HS-5 (cell line): ENCODE data around the gene PIGT.

Source experiments
- DNase-seq: peaks from one replicate; pipeline ENCODE4 v3.0.0-alpha.2; 2012; ENCODE audit warnings: low read depth

PIGT gene

GRCh38 chr20:45415822-45416637 lies at the start of gene PIGT:
PIGT (plus strand) TSS chr20:45416141; CDS start chr20:45416157, 16 bp downstream.
- peak; percentile 67 for DNase-seq

GRCh38 chr20:45366192-45366591 lies 49.7 kb upstream of the PIGT start:
- DNase-seq = no peak

- DNase-seq = no peak
Observed at GRCh38 chr20:45366631-45367030, 49.3 kb upstream of the PIGT start.

- no peak for DNase-seq
Observed at GRCh38 chr20:45367126-45367525, 48.8 kb upstream of the PIGT start.

- DNase-seq = no peak
Observed at GRCh38 chr20:45368221-45368980, 47.5 kb upstream of the PIGT start.

GRCh38 chr20:45370571-45371160 lies 45.3 kb upstream of the PIGT start:
- DNase-seq = no peak

- DNase-seq = no peak
Observed at GRCh38 chr20:45372241-45372640, 43.7 kb upstream of the PIGT start.

GRCh38 chr20:45372646-45373352 lies 43.1 kb upstream of the PIGT start:
- no peak for DNase-seq

GRCh38 chr20:45373353-45374100 lies 42.4 kb upstream of the PIGT start:
- DNase-seq = no peak

GRCh38 chr20:45374101-45374467 lies 41.9 kb upstream of the PIGT start:
- no peak for DNase-seq

- no peak for DNase-seq
Observed at GRCh38 chr20:45374966-45375365, 41.0 kb upstream of the PIGT start.

- DNase-seq = no peak
Observed at GRCh38 chr20:45377269-45377668, 38.7 kb upstream of the PIGT start.

- no peak for DNase-seq
Observed at GRCh38 chr20:45378191-45378590, 37.8 kb upstream of the PIGT start, which contains the start of gene TP53TG5. TP53TG5 (minus strand) TSS chr20:45378325; CDS start chr20:45378236, 89 bp downstream.

- DNase-seq = no peak
Observed at GRCh38 chr20:45387274-45387673, 28.7 kb upstream of the PIGT start.

GRCh38 chr20:45390931-45391330 lies 25.0 kb upstream of the PIGT start:
- no peak for DNase-seq

GRCh38 chr20:45391559-45391958 lies 24.4 kb upstream of the PIGT start:
- no peak for DNase-seq

GRCh38 chr20:45392733-45393132 lies 23.2 kb upstream of the PIGT start:
- no peak for DNase-seq

- DNase-seq = no peak
Observed at GRCh38 chr20:45394221-45395113, 21.5 kb upstream of the PIGT start.

- DNase-seq = no peak
Observed at GRCh38 chr20:45395114-45395415, 20.9 kb upstream of the PIGT start.

GRCh38 chr20:45399018-45399417 lies 16.9 kb upstream of the PIGT start:
- no peak for DNase-seq
